GM23338 (cell line): ENCODE measurements around the gene DCBLD2. TPM values are rescaled to one million over a fixed set of nuclear protein-coding genes. Genes with fewer than 3 reads are reported as not detected.

ENCODE experiments used
- ATAC-seq: fragments of 200-7000 bp; cut with Tn5 transposase; 3 replicates; pipeline ENCODE4 v1.9.1; 2020
- DNase-seq: peaks from one replicate; pipeline ENCODE4 v3.0.0-alpha.2; 2015; ENCODE audit warnings: low spot score
- H2AFZ ChIP-seq: fragments of 200-600 bp; sonication (generic); 2 replicates; pipeline ENCODE4 v1.8.0; 2016; ENCODE audit warnings: antibody characterized with exemption, mild to moderate bottlenecking, moderate library complexity
- H3F3A ChIP-seq: fragments of 200-600 bp; sonication (generic); replicated peaks from 2 replicates; pipeline ENCODE4 v1.8.0; 2017; ENCODE audit warnings: antibody characterized with exemption, mixed run types, low read depth
- H3K27ac ChIP-seq: fragments of 200-600 bp; sonication (generic); 2 replicates; pipeline ENCODE4 v1.6.1; 2016; ENCODE audit warnings: low read depth
- H3K27me3 ChIP-seq: fragments of 200-600 bp; sonication (generic); 2 replicates; pipeline ENCODE4 v1.8.0; 2016; ENCODE audit warnings: mild to moderate bottlenecking, mixed run types, moderate library complexity; ENCODE audit not compliant: insufficient read depth
- H3K36me3 ChIP-seq: fragments of 200-600 bp; sonication (generic); 2 replicates; pipeline ENCODE4 v1.8.0; 2016; ENCODE audit warnings: mild to moderate bottlenecking; ENCODE audit not compliant: insufficient read depth
- H3K4me1 ChIP-seq: fragments of 200-600 bp; sonication (generic); 2 replicates; pipeline ENCODE4 v1.8.0; 2016; ENCODE audit warnings: mild to moderate bottlenecking, moderate library complexity; ENCODE audit not compliant: insufficient read depth
- H3K4me2 ChIP-seq: fragments of 200-600 bp; sonication (generic); 2 replicates; pipeline ENCODE4 v1.7.1; 2017; ENCODE audit warnings: mixed run types
- H3K4me3 ChIP-seq: fragments of 200-600 bp; sonication (generic); 2 replicates; pipeline ENCODE4 v1.6.1; 2016; ENCODE audit warnings: mixed run types
- H3K79me2 ChIP-seq: fragments of 200-600 bp; sonication (generic); replicated peaks from 2 replicates; pipeline ENCODE4 v1.8.0; 2017; ENCODE audit warnings: mild to moderate bottlenecking; ENCODE audit not compliant: insufficient read depth
- H3K9me2 ChIP-seq: fragments of 200-600 bp; sonication (generic); 2 replicates; pipeline ENCODE4 v1.8.0; 2017; ENCODE audit not compliant: insufficient read depth
- H4K20me1 ChIP-seq: fragments of 200-600 bp; sonication (generic); replicated peaks from 2 replicates; pipeline ENCODE4 v1.8.0; 2017; ENCODE audit warnings: mild to moderate bottlenecking; ENCODE audit not compliant: insufficient read depth
- H3K27ac Mint-ChIP-seq: 2 replicates; pipeline ENCODE4 v1.8.0; 2020; ENCODE audit warnings: inconsistent platforms, mild to moderate bottlenecking, moderate library complexity, mixed read lengths
- H3K27me3 Mint-ChIP-seq: 3 replicates; pipeline ENCODE4 v1.8.0; 2022; ENCODE audit warnings: low read depth, mild to moderate bottlenecking, moderate library complexity, mixed read lengths, inconsistent platforms; ENCODE audit not compliant: insufficient read depth, poor library complexity
- H3K36me3 Mint-ChIP-seq: 3 replicates; pipeline ENCODE4 v1.8.0; 2021; ENCODE audit warnings: low read depth, mild to moderate bottlenecking, inconsistent platforms, moderate library complexity, mixed read lengths
- H3K4me1 Mint-ChIP-seq: 3 replicates; pipeline ENCODE4 v1.8.0; 2020; ENCODE audit warnings: mild to moderate bottlenecking, inconsistent platforms, mixed read lengths
- H3K4me3 Mint-ChIP-seq: 3 replicates; pipeline ENCODE4 v1.8.0; 2021; ENCODE audit warnings: moderate library complexity, mild to moderate bottlenecking, inconsistent platforms, mixed read lengths
- H3K9me3 Mint-ChIP-seq: 3 replicates; pipeline ENCODE4 v1.8.0; 2020; ENCODE audit warnings: moderate library complexity, mild to moderate bottlenecking, inconsistent platforms, mixed read lengths
- CREB1 ChIP-seq: fragments of 250-450 bp; sonication (Bioruptor Pico); IDR thresholded peaks from 2 replicates; pipeline ENCODE4 v1.5.0; 2020; ENCODE audit warnings: low read depth, mild to moderate bottlenecking, moderate library complexity
- CTCF ChIP-seq, 2 experiments: fragments of 200-600 bp in 1 of 2; sonication (generic) in 1 of 2; conservative IDR thresholded peaks; 2 replicates each; pipeline versions ENCODE4 v1.5.1 to v1.6.1; 2016 to 2017; ENCODE audit warnings: antibody characterized with exemption in 2 of 2, low read depth in 2 of 2, mild to moderate bottlenecking in 2 of 2, moderate library complexity in 1 of 2
- ETS1 ChIP-seq: IDR thresholded peaks from 2 replicates; pipeline ENCODE4 v1.6.1; 2016; ENCODE audit warnings: antibody characterized with exemption
- EZH2phosphoT487 ChIP-seq: fragments of 200-600 bp; sonication (generic); IDR thresholded peaks from one replicate; pipeline ENCODE4 v1.8.1; 2018; ENCODE audit warnings: antibody characterized with exemption; ENCODE audit not compliant: unreplicated experiment
- JUNB ChIP-seq: IDR thresholded peaks from one replicate; pipeline ENCODE4 v1.6.1; 2016; ENCODE audit warnings: antibody characterized with exemption; ENCODE audit not compliant: unreplicated experiment
- POLR2AphosphoS5 ChIP-seq: IDR thresholded peaks from 2 replicates; pipeline ENCODE4 v1.6.1; 2016; ENCODE audit warnings: antibody characterized with exemption, low read depth
- STAT1 ChIP-seq: IDR thresholded peaks from one replicate; pipeline ENCODE4 v1.6.1; 2016; ENCODE audit warnings: antibody characterized with exemption; ENCODE audit not compliant: unreplicated experiment
- ZNF114 ChIP-seq: fragments of 250-450 bp; sonication (Bioruptor Pico); IDR thresholded peaks from 2 replicates; pipeline ENCODE4 v1.5.0; 2020; ENCODE audit warnings: mild to moderate bottlenecking, moderate library complexity
- ZNF462 ChIP-seq: fragments of 250-450 bp; sonication (Bioruptor Pico); IDR thresholded peaks from 2 replicates; pipeline ENCODE4 v1.5.0; 2020; ENCODE audit warnings: mild to moderate bottlenecking, moderate library complexity
- polyA plus RNA-seq: library from polyadenylated mRNA; unstranded; fragments of >200 nt; fragmentation: Nextera tagmentation; extraction: Ambion mirVana; gene quantifications from 2 replicates; pipeline ENCODE4 v1.2.1, GENCODE V29; 2016
- total RNA-seq: library from RNA; depleted of rRNA; stranded (reverse); fragments of >200 nt; shearing (Covaris generic); gene quantifications from 2 replicates; pipeline ENCODE4 v1.2.3, GENCODE V29; 2014

DCBLD2 gene
- total and polyA plus RNA-seq, 2 experiments from 2014 or later, result 25.9 to 69.7 TPM

- Histone ChIP-seq H3K79me2 (no peaks in the 10 kb centered on the region), H3K4me2 (no peak overlapping the region), H3K4me1 (no peaks in the 10 kb centered on the region), H3K36me3 (no peaks in the 10 kb centered on the region), H3F3A (no peaks in the 10 kb centered on the region), H3K9me2 (no peaks in the 10 kb centered on the region; the same call in 1 of the 2 replicates), H4K20me1 (no peaks in the 10 kb centered on the region), H3K27me3 (no peaks in the 10 kb centered on the region), H3K27ac (no peak overlapping the region), H2AFZ (no peak overlapping the region), H3K4me3 (no peak overlapping the region)
- no peak overlapping the region for H3K4me3 Mint-ChIP-seq
- ATAC-seq, result no peak
- no peak overlapping the region for H3K27ac Mint-ChIP-seq
- no peak for DNase-seq
- H3K27me3 Mint-ChIP-seq, result peaks cover 3% of the 10 kb centered on the region
- H3K4me1 Mint-ChIP-seq, result no peaks in the 10 kb centered on the region; the same call in 2 of the 3 replicates
- H3K9me3 Mint-ChIP-seq, result no peaks in the 10 kb centered on the region
- no peak for TF ChIP-seq ZNF114
- TF ChIP-seq STAT1, result no peak
- TF ChIP-seq CREB1 (CRISPR knock-in tag), result no peak
- TF ChIP-seq POLR2AphosphoS5, result no peak
- no peak for TF ChIP-seq EZH2phosphoT487
- TF ChIP-seq ETS1, result no peak
- no peak for TF ChIP-seq JUNB
- TF ChIP-seq ZNF462, result no peak
- TF ChIP-seq CTCF (conservative IDR thresholded peaks at IDR 0.05; ENCODE audit: low read depth in 2 of 2), result no peak
- no peaks in the 10 kb centered on the region for H3K36me3 Mint-ChIP-seq
These were observed 117.5 kb downstream of the DCBLD2 start for GRCh38 chr3:98784042-98784441.
